Hepatocyte (in vitro differentiated cells): ENCODE measurements around the gene DNAH11. TPM values are rescaled to one million over a fixed set of nuclear protein-coding genes. Genes with fewer than 3 reads are reported as not detected.

Experiments
- DNase-seq: peaks from one replicate; pipeline ENCODE4 v3.0.0-alpha.2; 2016; ENCODE audit warnings: low spot score
- H2AFZ ChIP-seq: fragments of 200-600 bp; sonication (generic); 2 replicates; pipeline ENCODE4 v1.6.0; 2016; ENCODE audit warnings: antibody characterized with exemption, mild to moderate bottlenecking
- H3K27ac ChIP-seq: fragments of 200-600 bp; sonication (generic); 2 replicates; pipeline ENCODE4 v1.5.1; 2016; ENCODE audit warnings: mild to moderate bottlenecking
- H3K27me3 ChIP-seq: fragments of 200-600 bp; sonication (generic); 2 replicates; pipeline ENCODE4 v1.6.1; 2016
- H3K36me3 ChIP-seq: fragments of 200-600 bp; sonication (generic); replicated peaks from 2 replicates; pipeline ENCODE4 v1.5.1; 2016; ENCODE audit warnings: low read depth; ENCODE audit not compliant: insufficient read depth
- H3K4me1 ChIP-seq: fragments of 200-600 bp; sonication (generic); 2 replicates; pipeline ENCODE4 v1.5.1; 2016; ENCODE audit warnings: mild to moderate bottlenecking, moderate library complexity; ENCODE audit not compliant: insufficient read depth
- H3K4me2 ChIP-seq: fragments of 200-600 bp; sonication (generic); 2 replicates; pipeline ENCODE4 v1.6.0; 2016
- H3K4me3 ChIP-seq: fragments of 200-600 bp; sonication (generic); 2 replicates; pipeline ENCODE4 v1.5.1; 2016; ENCODE audit warnings: mild to moderate bottlenecking
- H3K79me2 ChIP-seq: fragments of 200-600 bp; sonication (generic); 2 replicates; pipeline ENCODE4 v1.6.0; 2017; ENCODE audit warnings: mild to moderate bottlenecking
- H3K9me2 ChIP-seq: fragments of 200-600 bp; sonication (generic); replicated peaks from 2 replicates; pipeline ENCODE4 v1.6.0; 2017; ENCODE audit warnings: mild to moderate bottlenecking; ENCODE audit not compliant: insufficient read depth
- H3K9me3 ChIP-seq: fragments of 200-600 bp; sonication (generic); 2 replicates; pipeline ENCODE4 v1.5.1; 2016; ENCODE audit warnings: low read depth, mild to moderate bottlenecking
- H4K20me1 ChIP-seq: fragments of 200-600 bp; sonication (generic); 2 replicates; pipeline ENCODE4 v1.6.0; 2016; ENCODE audit warnings: mild to moderate bottlenecking; ENCODE audit not compliant: insufficient read depth, poor library complexity, severe bottlenecking
- EZH2 ChIP-seq: fragments of 200-600 bp; sonication (generic); IDR thresholded peaks from 2 replicates; pipeline ENCODE4 v1.6.1; 2016; ENCODE audit warnings: antibody characterized with exemption, mild to moderate bottlenecking, borderline replicate concordance
- EZH2phosphoT487 ChIP-seq: fragments of 200-600 bp; sonication (generic); IDR thresholded peaks from one replicate; pipeline ENCODE4 v1.6.1; 2018; ENCODE audit warnings: antibody characterized with exemption, mild to moderate bottlenecking, low read depth, moderate library complexity; ENCODE audit not compliant: unreplicated experiment, severe bottlenecking
- WGBS: methylation state at CpG from one replicate; pipeline ENCODE4 v1.1.6; 2016; ENCODE audit warnings: low lambda C conversion rate; ENCODE audit errors: missing lambda C conversion rate; 5-methylcytosine and 5-hydroxymethylcytosine counted together
- polyA plus RNA-seq: library from polyadenylated mRNA; unstranded; fragments of >200 nt; fragmentation: Nextera tagmentation; extraction: Ambion mirVana; gene quantifications from 2 replicates; pipeline ENCODE4 v1.2.1, GENCODE V29; 2016
- total RNA-seq: library from RNA; depleted of rRNA; stranded (reverse); fragments of >200 nt; gene quantifications from 2 replicates; pipeline ENCODE4 v1.2.3, GENCODE V29; 2014
- TF ChIP-seq, protein P1 (sequence below): fragments of 200-600 bp; sonication (generic); IDR thresholded peaks from 2 replicates; pipeline ENCODE4 v1.5.1; 2016; ENCODE audit warnings: antibody characterized with exemption, mild to moderate bottlenecking; ENCODE audit not compliant: poor library complexity

Gene DNAH11
- total and polyA plus RNA-seq, 2 experiments from 2014 or later: 0.43 to 1.3 TPM

DNA sequence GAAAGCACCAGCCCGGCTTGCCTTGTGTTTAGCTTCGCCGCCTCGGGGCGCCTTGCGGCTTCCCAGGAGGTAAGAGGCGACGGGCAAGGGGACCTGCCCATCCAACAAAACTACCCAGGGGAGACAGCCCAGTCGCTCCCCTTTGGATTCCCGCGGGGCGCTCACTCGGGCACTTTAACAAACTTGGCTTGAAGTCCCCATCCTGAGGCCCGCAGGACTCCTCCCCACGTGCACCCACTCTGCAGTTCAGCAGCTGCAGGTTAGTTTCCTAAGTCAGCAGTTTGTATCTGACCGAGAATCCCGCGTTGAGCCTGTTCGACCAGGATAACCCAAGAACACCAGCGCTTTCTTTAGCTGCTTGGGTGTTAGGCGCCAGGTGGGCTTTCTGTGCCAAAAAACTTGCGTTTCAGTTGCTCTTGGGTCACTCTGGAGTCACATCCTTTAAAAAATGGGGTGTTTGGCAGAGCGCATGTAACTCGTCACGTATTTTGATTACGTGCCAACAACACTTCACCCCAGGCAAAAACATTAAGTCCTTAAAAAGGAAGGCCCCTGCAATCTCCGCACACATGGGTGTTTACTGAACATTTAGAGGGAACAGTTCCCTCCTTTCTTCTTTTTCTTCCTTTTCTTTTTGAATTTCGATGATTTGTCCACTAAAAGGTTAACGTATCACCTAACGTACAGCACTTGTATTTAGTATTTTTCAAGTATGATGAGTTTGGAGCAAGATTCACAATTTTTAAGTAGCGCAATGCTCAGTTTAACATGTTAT lies 876 bp downstream of the DNAH11 start:
- H3K9me3 ChIP-seq: no peaks in the 10 kb centered on the region
- TF ChIP-seq, protein P1, sequence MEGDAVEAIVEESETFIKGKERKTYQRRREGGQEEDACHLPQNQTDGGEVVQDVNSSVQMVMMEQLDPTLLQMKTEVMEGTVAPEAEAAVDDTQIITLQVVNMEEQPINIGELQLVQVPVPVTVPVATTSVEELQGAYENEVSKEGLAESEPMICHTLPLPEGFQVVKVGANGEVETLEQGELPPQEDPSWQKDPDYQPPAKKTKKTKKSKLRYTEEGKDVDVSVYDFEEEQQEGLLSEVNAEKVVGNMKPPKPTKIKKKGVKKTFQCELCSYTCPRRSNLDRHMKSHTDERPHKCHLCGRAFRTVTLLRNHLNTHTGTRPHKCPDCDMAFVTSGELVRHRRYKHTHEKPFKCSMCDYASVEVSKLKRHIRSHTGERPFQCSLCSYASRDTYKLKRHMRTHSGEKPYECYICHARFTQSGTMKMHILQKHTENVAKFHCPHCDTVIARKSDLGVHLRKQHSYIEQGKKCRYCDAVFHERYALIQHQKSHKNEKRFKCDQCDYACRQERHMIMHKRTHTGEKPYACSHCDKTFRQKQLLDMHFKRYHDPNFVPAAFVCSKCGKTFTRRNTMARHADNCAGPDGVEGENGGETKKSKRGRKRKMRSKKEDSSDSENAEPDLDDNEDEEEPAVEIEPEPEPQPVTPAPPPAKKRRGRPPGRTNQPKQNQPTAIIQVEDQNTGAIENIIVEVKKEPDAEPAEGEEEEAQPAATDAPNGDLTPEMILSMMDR: no peak
- TF ChIP-seq EZH2phosphoT487 (no peak), EZH2 (no peak)
- WGBS: 13% methylated on average over 31 of the region's 31 CpGs
- H3K36me3 ChIP-seq: no peaks in the 10 kb centered on the region
- H3K79me2 ChIP-seq: no peaks in the 10 kb centered on the region
- peaks cover 72% of the 10 kb centered on the region for H3K27me3 ChIP-seq
- H3K9me2 ChIP-seq: no peaks in the 10 kb centered on the region
- H4K20me1 ChIP-seq: no peaks in the 10 kb centered on the region
- H2AFZ ChIP-seq: peak overlapping the region; percentile 61
- peak; percentile 8 for DNase-seq
- peak overlapping the region; percentile 99 for H3K4me2 ChIP-seq
- H3K4me1 ChIP-seq: peaks cover 10% of the 10 kb centered on the region
- no peak overlapping the region for H3K27ac ChIP-seq
- H3K4me3 ChIP-seq: peak overlapping the region; percentile 28

DNA sequence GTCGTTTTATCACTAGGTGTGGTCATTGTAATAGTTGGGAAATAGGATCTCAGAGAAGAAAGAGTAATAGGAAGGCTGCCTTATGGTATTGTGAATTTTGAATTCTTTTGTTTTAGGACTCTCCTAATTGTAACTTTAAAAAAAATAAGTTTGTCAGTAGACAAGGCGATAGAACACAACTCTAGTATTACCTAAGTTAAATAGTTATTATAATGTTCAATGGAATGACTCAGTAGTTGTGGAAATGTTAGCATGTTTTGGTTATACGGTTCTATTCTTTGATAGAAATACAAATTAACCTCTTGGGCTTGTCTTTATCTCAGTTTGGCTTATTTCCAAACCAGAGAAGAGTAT lies 1.4 kb downstream of the DNAH11 start:
- H2AFZ ChIP-seq: no peak overlapping the region
- no peaks in the 10 kb centered on the region for H3K9me2 ChIP-seq
- H3K4me2 ChIP-seq: peak overlapping the region; percentile 99
- no peaks in the 10 kb centered on the region for H4K20me1 ChIP-seq
- H3K4me3 ChIP-seq: no peak overlapping the region
- no peaks in the 10 kb centered on the region for H3K79me2 ChIP-seq
- H3K27ac ChIP-seq: no peak overlapping the region
- H3K9me3 ChIP-seq: no peaks in the 10 kb centered on the region
- TF ChIP-seq EZH2phosphoT487 (no peak), EZH2 (no peak)
- TF ChIP-seq, protein P1: no peak
- no peak for DNase-seq
- 48% methylated on average over 3 of the region's 3 CpGs for WGBS
- peaks cover 69% of the 10 kb centered on the region for H3K27me3 ChIP-seq
- H3K36me3 ChIP-seq: no peaks in the 10 kb centered on the region
- peaks cover 10% of the 10 kb centered on the region for H3K4me1 ChIP-seq

DNA sequence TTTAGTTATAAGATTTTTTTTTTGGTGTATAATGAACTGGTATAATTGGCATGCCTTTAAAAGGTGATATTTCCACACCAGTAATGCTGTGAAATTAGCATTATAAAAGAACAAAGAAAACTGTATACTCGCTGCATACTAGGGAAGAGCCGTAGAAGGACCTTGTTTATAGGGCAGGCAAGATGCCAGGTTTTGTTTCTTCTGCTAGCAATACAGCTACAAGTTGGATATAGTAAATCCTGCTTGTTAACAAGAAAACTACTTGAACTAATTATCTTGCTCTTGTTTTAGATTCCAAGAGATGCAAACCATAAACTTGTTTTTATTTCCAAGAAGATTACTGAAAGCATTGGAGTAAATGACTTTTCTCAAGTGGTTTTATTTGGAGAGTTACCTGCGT lies 1.9 kb downstream of the DNAH11 start:
- Histone ChIP-seq H3K4me2 (no peak overlapping the region), H2AFZ (no peak overlapping the region), H3K36me3 (no peaks in the 10 kb centered on the region), H3K4me3 (no peak overlapping the region), H3K4me1 (peaks cover 10% of the 10 kb centered on the region), H4K20me1 (no peaks in the 10 kb centered on the region), H3K79me2 (no peaks in the 10 kb centered on the region), H3K27ac (no peak overlapping the region), H3K27me3 (peaks cover 66% of the 10 kb centered on the region), H3K9me2 (no peaks in the 10 kb centered on the region), H3K9me3 (no peaks in the 10 kb centered on the region)
- TF ChIP-seq, protein P1: no peak
- no peak for TF ChIP-seq EZH2
- TF ChIP-seq EZH2phosphoT487: no peak
- no peak for DNase-seq
- WGBS: 47% methylated on average over 3 of the region's 3 CpGs
